Fibroblast of skin of right quadriceps (primary cell): Measurements from ENCODE around the gene MRAP.
"Not testable (repeated sequence)": the region's sequence is repeated elsewhere in the genome, so short reads cannot be mapped to it uniquely, and the experiment has no call there.

Experiments used
- DNase-seq: peaks from one replicate; pipeline ENCODE4 v3.0.0-alpha.2; 2013

MRAP gene

DNA sequence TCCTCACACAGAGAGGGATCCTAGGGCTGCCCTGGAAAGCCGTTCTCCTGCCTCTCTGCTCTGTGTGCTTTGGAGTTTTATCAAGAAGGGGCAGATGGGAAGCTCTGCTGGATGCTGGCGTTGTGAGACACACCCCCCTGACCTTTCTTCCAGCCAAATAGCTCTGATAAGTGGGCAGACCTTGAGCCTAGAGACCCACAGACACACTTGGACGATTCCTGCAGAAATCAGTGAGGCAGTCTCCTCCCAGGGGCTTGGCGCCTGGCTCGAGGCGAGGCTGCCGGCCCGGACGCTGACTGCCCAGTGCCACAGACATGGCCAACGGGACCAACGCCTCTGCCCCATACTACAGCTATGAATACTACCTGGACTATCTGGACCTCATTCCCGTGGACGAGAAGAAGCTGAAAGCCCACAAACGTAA, at the start of gene MRAP:
MRAP (plus strand) TSS at position 198 of the 424 bp plus-strand sequence; CDS start at position 315, 117 bp downstream.
- no peak for DNase-seq

DNA sequence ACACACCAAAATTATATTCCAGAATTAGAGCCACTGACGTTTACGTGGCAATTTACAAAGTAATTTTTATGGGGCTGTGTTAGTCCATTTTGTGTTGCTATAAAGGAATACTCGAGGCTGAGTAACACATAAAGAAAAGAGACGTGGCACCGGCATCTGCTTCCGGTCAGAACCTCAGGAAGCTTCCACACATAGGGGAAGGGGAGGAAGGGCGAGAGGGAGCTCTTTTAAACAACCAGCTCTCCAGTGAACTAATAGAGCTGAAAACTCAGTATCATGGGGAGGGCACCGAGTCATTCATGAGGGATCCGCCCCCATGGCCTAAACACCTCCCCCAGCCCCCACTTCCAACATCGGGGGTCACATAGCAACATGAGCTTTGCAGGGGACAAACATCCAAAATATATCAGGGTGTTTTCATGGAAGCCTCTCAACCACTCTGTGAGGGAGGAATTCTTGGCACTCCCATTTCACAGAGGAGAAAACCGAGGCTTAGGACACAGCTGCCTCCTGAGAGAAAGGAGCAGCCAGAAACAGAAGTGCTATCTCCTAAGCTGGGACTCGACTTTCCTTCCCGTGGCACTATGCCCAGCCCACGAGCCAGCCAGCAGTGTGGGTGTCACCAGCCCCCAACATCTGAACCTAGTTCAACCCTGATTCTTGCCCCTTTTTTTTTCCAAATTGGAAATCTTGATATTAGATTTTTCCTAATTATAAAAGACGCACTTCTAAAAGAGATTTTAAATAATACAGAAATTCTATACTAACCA, 49.0 kb upstream of the MRAP start:
- DNase-seq: no peak

DNA sequence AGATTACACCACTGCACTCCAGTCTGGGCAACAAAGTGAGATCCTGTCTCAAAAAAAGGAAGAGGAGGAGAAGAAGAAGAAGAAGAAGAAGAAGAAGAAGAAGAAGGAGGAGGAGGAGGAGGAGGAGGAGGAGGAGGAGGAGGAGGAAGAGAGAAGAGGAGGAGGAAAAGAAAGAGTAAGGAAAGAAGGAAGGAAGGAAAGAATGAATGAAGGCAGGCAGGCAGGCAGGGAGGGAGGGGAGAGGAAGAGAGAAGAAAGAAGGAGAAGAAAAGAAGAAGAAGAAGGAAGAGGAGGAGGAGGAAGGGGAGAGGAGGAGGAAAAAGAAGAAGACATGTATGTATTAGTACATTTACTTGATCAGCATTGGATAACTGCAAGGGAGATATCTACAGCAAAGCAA, 46.5 kb upstream of the MRAP start:
- DNase-seq: no peak

DNA sequence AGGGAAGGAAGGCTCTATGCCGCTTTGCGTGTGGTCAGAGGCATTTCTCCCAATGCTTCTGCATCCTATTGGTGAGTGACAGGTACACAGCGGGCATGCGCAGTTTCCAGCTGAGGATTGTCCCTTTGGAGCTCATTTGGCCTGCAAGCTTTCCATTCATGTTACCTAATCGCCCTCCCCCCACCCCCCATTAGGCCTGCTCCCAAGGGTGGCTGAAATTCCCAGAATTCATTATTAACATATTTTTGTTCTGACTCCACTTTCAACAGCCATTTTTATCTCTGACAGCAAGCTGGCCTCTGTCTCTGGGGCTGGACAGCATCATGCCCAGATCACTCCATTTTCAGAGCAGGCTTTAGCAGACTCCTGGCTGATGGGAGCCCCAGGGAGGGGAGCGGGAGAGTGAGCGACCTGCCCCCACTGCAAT, 45.4 kb upstream of the MRAP start:
- peak; percentile 79 for DNase-seq

DNA sequence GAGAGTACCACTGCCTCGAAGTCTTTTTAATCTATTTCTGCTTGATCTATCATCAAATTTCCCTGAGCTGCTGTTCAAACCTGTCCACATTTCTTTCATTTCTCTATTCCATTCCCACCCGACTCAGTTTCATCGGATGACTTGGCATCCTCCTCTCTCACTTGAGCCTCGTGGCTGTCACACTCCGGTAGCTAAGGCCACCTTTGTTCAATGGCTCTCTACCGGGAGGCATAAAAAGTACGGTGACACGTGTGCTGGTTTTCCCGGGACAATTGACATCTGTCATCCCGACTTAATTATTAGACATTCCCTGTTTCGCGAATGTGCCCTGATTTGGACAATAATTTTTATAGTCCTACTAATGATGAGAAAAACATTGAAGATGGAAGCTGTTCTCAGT, 42.4 kb upstream of the MRAP start:
- no peak for DNase-seq

DNA sequence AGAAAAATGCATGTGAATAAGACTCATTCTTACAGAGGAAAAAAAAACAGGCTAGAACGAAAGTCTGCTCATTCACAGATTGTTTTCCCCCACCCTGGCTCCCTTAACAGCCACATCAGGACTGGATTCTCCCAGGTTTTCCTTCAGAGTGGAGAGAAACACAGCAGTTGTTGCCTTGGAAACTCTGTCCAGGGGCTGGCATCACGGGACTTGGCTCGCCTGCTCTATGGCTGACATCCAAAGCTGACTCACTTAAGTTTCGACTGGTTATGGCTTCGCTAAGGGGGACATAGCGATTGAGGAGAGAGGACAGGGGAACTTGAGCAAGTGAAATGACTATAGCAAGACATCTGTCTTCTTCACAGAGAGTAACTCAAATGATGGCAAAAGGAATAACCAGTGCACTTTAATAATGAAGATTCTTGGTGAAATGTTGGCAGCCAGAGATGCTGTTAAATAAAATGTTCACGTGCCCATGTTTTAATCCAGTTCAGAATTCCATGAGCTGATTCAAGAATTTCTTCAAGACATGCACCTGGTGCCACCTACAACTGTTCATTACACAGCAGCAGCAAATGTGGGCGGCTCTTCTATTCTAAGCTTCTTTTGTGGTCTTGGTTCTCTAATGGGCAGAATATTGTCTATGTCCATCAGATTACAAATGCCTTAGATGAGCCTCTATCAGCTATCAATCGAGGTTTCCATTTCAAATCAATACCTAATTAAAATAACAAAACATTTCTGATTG, 41.6 kb upstream of the MRAP start:
- DNase-seq: peak; percentile 90

DNA sequence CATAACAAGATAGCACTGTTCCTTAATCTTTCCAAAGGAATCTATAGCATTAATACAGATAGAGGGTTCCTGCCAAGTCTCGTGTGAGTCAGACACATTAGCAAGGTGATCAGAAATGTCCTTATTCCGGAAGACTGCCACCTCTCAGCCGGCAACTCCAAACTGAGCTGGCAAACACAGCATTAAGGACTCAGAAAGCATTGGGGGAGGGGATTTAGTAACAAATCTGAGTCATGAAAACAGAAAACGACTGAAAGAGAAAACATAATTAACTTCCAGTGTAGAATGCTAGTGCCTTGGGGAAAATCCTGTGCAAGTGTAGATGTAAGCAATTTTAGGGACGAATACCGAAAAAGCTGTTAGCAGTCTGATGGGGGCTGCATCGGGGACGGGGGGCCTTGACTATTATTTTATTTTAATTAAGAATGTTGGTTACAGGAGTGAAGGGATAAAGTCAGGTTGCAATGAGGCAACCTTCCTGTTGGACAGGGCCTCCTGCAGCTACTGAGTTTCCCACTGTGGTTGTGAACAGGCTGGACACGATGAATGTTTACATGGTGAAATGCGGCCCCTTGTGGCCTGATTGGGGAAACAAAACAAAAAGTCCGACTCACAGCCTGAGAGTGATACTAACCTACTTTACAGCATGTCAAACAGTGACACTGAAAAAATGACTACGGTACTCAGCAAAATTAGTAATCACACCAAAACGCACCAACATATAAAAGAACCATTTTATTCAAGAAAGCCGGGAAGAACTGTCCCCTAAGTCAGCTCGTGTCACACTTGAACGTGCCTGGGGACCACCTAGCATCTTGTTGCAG, 40.5 kb upstream of the MRAP start:
- DNase-seq: peak; percentile 81

DNA sequence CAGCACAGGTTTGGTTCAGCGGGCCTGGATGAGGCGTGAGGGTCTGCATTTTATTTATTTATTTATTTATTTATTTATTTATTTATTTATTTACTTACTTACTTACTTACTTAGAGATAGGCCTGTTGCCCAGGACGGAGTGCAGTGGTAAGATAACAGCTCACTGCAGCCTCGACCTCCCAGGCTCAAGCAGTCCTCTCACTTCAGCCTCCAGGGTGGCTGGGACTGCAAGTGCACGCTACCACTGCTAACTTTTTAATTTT, 39.9 kb upstream of the MRAP start:
- DNase-seq: not testable (repeated sequence)

DNA sequence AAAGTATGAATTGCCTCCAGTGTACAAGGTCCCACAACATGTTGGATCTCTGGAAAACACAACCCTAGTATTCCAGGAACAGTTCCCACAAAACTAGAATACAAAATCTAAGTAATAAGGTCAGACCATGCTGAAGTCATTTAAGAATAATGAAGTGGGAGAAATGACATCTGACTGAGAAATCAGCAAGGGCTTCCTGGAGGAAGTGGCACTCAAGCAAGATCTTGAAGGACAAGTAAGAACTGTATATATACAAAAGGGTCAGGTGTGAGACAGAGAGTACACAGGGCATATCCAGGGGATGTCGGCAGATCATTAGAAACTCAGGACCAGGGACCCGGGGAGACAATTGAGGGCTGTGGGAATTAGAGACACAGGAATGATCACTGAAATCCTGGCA, 38.5 kb upstream of the MRAP start:
- no peak for DNase-seq

DNA sequence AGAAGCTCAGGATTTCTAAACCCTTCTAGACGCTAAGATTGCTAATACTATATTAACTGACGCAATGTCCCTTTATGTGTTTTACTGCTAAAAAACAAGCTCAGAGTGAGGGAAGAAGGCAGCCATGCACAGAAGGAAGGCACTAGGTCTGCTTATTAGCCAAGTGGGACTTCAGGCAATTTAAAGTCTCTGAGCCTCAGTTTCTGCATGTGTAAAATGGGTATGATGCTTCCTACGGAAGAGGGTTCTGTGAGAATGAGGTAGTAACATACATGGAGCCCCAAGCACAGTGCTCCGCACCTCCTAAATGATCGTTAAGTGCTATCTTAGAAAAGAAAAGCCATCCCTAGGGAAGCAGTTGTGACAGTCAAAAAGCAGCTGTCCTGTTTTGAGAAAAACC, 36.7 kb upstream of the MRAP start:
- DNase-seq: no peak

DNA sequence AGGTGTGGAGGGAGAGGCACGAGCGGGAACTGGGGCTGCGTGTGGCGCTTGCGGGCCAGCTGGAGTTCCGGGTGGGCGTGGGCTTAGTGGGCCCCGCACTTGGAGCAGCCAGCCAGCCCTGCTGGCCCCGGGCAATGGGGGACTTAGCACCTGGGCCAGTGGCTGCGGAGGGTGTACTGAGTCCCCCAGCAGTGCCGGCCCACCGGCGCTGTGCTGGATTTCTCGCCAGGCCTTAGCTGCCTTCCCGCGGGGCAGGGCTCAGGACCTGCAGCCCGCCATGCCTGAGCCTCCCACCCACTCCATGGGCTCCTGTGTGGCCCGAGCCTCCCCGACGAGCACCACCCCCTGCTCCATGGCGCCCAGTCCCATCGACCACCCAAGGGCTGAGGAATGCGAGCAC, 33.3 kb upstream of the MRAP start:
- DNase-seq: not testable (repeated sequence)

DNA sequence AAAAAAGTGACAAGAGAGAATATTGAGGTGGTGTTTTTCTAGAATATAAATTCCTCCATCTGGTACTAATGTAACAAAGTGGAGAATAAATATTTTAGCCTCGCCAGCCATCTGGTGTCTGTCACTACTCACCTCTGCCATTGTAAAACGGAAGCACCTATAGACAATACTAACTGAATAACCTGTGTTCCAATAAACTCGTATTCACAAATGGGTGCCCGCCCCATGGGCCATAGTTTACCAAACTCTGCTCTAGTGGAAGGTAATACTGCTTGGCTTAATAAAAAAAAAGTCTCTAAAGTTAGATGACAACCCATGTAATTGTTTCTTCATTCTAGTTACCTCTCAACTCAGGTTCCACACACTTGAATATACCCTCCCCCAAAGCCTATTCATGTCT, 27.9 kb upstream of the MRAP start:
- DNase-seq: no peak

DNA sequence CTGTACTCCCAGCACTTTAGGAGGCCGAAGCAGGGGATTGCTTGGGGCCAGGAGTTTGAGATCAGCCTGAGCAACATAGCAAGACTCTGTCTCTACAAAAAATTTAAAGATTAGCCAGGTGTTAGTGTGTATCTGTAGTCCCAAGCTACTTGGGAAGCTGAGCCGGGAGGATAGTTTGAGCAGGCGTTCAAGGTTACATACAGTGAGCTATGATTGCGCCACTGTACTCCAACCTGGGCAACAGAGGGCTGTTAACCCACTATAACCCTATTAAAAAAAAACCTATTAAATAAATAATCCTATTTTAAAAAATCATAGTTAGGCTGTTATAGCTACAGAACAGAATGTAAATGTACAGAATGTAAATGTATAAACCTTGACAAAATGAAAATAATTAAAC, 22.0 kb upstream of the MRAP start:
- DNase-seq: no peak

DNA sequence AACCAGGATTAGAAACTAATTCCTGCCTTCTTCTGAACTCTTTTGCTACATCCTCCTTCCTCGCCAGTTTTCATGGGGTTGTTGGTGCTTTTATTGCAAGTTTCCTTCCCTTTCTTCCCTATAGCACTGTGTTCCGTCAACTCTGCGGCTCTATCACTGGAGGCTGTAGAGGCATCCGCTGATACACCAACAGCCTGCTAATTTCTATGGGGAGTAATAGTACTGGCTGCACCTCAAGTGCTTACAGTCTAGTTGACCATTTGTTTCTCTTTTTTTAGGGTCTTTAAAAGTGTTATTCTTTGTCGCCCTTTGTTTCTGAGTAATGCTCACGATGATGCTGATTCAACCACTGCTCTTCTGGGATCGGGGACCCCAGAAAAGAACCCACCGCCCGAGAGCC, 20.6 kb upstream of the MRAP start:
- DNase-seq: no peak

DNA sequence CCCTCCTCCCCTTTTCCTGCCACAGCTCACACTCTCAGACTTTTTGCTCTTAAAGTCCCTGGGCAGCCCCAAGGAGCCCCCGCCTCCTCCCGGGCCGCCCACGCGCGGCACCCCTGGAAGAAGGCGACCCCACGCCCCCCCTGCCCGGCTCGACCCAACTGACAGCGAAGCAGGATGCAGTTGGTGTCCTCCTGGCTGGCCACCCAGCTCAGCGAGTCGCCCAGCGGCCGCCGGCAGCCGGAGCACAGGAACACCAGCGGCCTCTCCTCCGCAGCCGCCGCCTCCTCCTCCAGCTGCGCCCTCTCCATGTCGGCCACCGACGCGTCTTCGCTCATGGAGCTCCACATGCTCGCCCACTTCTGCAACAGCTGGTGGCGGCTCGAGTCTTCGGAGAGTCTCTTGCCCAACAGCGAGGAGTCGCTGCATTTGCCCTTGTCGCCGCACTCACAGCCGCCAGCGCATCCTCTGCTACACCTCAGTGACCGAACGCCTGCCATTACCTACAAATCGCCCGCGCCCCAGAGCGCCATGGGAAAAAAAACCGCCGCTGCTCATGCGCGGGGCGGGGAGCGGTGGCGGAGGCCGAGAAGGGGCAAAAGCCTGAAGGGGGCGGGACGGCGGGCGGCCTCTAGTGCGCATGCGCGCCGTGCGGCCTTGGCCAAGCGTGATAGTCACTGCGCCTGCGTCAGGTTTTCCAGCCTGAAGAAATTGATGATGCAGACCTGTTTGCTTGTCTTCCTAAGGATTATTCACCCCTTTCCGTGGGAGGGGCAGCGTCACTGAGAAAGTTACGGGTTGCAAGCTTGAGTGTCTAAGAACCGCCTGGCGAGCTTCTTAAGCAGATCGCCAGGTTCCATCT, 19.9 kb upstream of the MRAP start, which contains the start of gene MIS18A:
MIS18A (minus strand) TSS at position 532 of the 859 bp plus-strand sequence; CDS start at position 497, 35 bp downstream.
- DNase-seq: peak; percentile 94

DNA sequence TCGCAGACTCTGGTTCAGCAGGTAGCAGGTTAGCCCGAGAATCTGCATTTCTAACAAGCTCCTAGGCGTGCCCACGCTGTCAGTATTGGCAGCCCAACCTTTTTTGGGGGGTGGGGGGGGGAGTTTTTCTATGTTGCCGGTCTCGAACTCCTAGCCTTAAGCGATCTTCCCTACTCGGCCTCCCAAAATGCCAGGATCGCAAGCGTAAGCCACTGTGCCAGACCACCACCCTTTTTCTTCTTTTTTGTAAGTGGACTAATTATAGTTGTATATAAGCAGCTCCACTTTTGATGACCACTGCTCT, 19.3 kb upstream of the MRAP start:
- no peak for DNase-seq

DNA sequence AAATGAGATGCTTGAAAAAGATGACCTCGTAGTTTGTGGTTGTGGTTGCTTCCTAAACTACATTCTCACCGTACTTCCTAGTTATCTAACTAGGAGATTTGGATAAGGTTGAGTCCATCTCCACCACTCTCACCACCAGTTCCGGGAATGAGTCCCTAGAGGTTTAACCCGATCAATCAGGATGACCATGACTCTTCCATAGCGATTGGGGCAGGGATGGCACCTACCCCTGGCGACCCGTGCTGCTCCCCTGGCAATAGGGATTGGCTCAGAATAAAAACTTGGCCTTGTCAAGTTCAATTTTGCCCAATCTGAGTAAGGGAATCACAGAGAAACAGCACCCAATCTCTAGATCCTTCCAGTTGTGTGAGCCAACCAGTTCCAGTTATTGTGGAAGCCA, 17.1 kb upstream of the MRAP start:
- no peak for DNase-seq

DNA sequence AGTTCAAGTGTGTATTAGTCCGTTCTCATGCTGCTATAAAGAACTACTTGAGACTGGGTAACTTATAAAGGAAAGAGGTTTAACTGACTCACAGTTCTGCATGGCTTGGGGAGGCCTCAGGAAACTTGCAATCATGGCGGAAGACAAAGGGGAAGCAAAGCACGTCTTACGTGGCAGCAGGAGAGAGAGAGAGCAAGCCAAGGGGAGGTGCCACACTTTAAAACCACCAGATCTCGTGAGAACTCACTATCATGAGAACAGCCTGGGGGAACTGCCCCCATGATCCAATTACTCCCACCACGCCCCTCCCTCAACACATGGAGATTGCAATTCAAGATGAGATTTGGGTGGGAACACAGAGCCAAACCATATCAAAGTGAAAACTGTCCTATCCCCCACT, 15.7 kb upstream of the MRAP start:
- DNase-seq: no peak

DNA sequence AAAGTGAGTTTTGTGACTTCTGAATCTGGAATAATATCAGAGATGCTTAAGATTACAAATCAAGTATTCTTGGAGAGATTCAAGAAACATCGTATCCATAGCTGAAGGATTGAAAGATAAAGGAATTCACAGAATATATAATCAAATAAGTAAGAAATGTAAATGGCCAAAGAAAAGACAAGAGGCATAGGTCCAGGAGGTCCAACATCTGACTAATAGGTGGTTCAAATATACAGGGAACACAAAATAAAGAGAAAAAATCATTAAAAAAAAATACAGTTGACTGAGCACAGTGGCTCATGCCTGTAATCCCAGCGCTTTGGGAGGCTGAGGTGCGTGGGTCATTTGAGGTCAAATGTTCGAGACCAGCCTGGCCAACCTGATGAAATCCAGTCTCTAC, 13.2 kb upstream of the MRAP start:
- DNase-seq: no peak

DNA sequence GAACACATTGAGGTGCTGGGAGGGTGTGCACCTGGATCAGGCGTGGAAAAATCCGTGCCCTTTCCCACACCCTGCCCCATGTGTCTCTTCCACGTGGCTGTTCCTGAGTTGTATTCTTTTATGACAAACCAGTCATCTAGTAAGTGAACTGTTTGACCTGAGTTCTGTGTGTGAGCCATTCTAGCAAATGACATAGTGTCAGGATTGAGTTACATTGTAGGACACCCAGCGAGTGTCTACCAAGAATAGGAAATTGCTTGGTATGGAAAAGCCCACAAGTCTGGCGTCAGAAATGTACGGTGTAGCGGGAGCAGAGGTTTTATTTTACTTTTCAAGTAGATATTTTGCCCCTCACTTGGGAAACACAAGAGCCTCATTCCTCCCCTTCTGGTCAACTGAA, 1.2 kb upstream of the MRAP start:
- no peak for DNase-seq

DNA sequence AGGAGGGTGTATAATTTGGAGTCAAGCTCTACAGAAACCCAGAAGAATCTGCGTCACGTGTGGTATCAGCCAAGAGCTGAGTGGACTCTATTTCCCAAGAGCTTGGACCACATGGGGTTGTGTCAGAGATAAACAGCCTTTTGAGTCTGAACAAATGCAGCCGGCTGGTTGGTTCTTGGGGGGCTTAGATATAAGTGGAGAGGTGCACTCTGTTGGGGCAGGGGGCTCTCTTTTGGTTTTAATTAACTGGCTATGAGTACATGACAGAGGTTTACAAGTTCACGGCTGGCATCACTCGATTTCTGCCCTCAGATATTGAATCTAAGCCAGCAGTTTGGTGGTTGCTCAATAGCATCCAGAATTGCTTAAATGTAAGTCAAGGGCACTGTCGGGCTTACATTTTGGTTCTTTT, 501 bp upstream of the MRAP start:
- no peak for DNase-seq

DNA sequence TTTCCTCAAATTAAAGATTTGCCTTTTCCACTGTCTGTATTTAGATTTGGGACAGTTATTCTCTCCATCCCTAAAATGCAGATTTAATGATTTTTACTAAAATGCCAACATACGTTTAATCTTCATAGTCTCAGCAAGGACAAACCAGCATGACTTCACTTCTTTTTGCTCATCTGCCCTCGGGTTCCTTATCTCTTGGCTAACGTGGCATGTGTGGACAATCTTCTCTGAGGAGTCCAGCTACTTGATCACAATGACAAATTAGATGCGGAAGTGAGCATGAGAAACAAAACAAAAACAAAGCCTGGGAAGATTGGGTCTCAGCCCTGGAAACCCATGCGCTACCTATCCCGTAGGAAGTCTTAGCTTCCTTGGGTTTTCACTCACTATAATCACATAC, 1.0 kb downstream of the MRAP start:
- no peak for DNase-seq

DNA sequence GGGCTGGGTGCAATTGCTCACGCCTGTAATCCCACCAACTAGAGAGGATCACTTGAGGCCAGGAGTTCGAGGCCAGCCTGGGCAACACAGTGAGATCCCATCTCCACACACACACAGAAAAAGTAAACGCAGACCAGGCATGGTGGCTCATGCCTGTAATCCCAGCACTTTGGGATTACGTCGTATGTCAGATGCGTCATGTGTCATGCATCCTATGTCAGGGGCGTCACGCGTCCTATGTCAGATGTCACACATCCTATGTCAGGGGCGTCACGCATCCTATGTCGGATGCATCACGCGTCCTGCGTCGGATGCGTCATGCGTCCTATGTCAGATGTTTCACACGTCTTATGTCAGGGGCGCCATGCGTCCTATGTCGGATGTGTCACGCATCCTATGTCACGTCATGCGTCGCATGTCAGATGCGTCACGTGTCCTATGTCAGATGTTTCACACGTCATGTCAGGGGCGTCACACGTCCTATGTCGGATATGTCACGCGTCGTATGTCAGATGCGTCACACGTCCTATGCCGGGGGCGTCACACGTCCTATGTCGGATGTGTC, 1.5 kb downstream of the MRAP start:
- DNase-seq: no peak
